Femur (tissue), 1 donor: ENCODE data around the gene RHPN2.
"Not testable (repeated sequence)": the region's sequence is repeated elsewhere in the genome, so short reads cannot be mapped to it uniquely, and the experiment has no call there.

Source experiments
- DNase-seq: peaks from one replicate; pipeline ENCODE4 v3.0.0-alpha.2; 2017

The RHPN2 gene

DNA sequence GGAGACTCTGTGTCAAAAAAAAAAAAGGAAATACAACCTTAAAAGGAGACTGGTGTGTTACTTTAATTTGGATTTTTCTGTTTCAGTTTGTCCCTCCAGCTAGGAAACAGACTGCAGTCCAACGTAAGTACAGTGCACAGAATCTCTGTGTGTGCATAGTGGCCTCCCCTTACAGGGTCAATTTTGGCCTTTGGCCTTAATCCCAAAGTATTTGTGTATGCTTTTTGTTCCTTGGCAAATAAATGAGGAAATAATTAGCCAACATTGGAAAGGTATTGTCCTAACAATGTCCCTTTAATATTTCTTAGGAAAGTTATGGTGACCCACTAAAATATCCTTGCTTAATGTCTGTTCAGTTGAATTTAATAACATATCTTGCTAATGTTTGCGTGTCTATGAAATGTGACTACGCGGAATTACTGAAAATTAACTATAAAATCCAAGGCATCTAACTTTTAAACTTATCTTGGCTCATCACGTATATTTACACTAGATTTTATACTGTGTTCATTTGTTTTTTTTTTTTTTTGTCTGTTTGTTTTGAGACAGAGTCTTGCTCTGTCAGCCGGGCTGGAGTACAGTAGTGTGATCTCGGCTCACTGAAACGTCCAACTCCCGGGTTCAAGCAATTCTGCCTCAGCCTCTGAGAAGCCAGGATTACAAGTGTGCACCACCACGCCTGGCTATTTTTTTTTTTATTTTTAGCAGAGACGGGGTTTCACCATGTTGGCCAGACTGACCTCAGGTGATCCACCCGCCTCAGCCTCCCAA lies 39.0 kb downstream of the RHPN2 start:
- DNase-seq = not testable (repeated sequence)

- no peak for DNase-seq
Measured at GRCh38 chr19:33024398-33024797, 40.3 kb downstream of the RHPN2 start.

GRCh38 chr19:33022472-33023116 lies 42.1 kb downstream of the RHPN2 start:
- DNase-seq = no peak

- not testable (repeated sequence) for DNase-seq
Measured at GRCh38 chr19:33010891-33011290, 53.8 kb downstream of the RHPN2 start.

DNA sequence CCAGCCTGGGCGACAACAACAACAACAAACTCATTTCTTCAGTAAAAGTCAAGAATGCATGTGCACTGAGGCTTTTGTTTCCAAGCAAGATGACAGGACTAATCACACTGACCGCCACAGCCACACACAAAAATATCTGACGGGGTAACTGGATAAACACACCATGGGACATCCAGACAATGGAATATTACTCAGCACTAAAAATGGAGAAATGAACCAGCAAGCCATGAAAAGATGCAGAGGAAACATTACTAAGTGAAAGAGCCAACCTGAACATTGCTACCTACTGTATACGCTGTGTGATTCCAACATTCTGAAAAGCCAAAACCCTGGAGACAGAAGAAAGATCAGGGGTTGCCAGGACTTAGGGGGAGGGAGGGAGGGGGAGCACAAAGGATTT lies 56.0 kb downstream of the RHPN2 start:
- DNase-seq = no peak

- no peak for DNase-seq
Measured at GRCh38 chr19:33005440-33005839, 59.2 kb downstream of the RHPN2 start.

DNA sequence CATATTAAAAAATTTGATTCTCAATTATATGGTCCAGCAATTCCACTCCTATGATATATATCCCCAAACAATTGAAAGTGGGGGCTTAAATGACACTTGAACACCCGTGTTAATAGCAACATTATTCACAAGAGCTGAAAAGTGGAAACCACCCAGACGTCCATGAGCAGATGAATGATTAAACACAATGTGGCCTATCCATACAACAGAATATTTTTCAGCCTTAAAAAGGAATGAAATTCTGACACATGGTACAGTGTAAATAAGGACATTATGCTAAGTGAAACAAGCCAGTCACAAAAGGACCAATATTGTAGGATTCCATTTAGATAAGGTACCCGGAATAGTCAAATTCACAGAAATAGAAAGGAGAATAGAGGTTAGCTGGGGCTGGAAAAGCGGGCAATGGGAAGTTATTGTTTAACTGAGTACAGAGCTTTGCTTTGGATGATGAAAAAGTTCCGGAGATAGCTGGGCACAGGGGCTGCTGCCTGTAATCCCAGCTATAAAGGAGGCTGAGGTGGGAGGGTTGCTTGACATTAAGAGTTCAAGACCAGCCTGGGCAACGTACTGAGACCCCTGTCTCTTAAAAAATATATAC lies 61.2 kb downstream of the RHPN2 start:
- DNase-seq = not testable (repeated sequence)

DNA sequence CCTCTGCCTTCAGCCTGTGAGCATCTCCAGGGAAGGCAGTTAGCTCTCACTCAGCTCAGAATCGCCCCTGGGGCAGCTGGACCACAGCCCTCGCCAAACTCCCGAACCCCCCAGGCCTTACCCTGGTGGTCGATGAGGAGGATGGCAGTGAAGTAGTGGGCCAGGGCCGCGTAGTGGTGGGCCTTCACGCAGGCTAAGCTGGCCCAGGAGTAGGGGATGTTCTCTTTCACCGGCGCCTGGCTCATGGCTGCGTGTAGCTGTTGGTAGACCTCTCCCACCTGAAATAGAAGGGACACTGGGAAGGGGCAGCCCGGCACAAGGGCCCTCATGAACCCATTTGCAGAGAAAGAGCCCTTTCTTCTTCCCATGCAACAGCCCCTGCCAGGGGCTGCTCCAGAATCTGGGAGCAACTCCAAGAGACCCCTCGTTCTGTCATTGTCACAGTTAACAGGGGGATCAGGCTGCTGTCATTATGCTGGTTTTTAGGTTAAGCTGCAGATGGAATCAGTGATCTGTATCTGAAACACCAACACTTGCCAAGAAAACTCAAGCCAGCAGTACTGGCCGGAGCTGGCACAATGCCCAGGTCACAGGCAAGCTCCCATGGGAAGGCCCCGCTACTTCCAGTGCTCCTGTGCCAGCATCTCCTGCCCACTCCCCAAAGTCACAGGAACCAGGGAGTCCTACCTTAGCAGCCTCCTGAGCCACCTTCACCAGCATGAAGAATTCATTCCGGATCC lies 62.4 kb downstream of the RHPN2 start:
- not testable (repeated sequence) for DNase-seq

DNA sequence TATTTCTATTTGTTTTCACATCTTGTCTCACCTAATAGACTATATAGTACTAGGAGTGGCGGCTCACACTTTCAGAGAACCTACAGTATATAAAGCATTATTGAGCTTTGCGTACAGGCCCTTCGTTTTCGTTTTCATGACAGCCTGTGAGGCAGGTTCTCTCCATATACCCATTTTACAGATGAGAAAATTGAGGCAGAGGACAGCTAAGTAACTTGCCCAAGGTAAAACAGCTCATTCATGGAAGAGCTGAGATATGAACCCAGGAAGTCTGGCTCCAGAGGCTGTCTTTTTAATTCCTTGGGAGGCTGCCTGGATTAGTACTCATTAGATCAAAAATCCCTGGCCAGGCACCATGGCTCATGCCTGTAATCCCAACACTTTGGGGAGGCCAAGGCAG lies 63.8 kb downstream of the RHPN2 start:
- no peak for DNase-seq

DNA sequence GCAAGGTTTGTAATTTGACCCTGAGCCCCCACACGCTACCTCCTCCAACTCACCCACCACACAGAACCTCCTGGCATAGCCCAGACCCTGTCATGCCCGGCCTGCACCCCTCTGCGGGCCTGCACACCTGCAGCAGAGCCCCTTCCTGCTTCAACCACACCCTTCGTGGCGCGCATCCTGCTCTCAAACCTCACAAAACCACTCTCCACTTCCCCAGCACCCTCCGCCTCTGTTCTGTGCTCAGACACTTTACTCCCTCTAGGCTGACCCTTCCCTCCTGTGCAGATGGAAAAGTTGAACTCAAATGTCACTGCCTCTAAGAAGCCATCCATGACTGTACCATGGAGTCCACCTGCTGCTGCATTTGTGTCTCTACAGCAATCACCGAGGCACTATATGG lies 64.2 kb downstream of the RHPN2 start:
- no peak for DNase-seq

DNA sequence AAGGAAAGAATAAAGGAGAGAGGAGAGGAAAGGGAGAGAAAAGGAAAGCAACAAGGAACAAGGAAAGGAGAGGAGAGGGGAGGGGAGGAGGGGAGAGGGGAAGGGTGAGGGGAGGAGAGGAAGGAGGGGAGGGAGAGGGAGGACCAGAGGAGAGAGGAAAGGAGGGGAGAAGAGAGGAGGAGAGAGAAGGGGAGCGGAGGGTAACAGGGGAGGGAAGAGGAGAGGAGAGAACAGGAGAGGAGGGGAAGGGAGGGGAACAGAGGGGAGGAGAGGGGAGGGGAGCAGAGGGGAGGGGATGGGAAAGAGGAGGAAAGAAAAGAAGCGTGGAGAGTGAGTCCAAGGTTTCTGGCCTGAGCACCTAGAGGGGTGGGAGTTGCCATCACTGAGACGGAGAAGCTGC lies 66.0 kb downstream of the RHPN2 start:
- DNase-seq = no peak

GRCh38 chr19:32997716-32998355 lies 66.9 kb downstream of the RHPN2 start:
- DNase-seq = no peak

DNA sequence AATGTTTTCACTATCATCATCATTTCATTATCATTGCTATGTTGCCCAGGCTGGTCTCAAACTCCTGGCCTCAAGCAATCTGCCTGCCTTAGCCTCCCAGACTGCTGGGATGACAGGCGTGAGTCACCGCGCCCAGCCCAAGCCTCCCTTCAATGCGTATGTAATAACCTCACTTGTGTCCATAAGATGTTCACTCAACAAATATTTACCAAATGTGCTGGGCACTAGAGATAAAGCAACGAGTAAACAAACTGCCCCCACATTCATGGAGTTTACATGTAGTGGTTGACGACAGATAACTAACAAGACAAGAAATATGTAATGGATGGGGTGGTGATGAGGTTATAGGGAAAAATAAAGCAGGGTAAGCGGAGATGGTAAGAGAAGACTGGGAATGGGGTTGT lies 67.6 kb downstream of the RHPN2 start:
- DNase-seq = not testable (repeated sequence)

DNA sequence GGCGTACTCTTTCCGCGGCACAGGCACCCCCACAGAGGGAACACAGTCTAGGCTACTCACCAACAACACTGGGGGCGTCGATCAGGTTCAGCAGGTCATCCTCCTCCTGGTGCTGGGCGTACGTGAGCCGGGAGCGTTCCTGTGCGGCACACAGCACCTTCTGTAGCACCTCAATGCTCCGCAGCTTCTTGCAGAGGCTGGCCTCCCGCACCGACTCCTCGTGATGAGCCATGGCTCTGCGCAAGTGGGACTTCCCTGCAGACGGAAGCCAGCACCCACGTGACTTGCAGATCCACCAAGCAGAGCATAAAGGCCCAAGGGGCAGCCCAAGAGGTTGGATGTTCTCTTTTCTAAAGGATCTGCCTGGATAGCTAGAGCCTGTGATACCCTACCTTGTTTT lies 68.7 kb downstream of the RHPN2 start:
- not testable (repeated sequence) for DNase-seq

DNA sequence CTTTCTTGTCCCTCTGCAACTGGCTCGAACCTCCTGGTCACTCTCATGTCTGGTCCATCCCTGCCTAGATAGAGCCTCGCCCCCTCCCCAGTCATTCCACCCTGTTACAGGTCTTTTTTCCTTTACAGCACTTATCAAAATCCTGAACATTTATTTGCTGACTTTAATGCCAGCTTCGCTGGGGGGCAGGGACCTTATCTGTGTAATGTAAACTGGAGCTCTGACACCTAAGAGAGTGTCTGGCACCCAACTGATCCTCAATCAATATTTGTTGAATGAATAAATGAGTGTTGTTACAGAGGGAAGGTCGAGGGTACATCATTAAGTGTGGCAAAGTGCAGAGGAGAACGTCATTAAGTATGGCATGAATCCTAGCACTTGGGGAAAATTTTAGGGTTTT lies 76.0 kb downstream of the RHPN2 start:
- DNase-seq = no peak

DNA sequence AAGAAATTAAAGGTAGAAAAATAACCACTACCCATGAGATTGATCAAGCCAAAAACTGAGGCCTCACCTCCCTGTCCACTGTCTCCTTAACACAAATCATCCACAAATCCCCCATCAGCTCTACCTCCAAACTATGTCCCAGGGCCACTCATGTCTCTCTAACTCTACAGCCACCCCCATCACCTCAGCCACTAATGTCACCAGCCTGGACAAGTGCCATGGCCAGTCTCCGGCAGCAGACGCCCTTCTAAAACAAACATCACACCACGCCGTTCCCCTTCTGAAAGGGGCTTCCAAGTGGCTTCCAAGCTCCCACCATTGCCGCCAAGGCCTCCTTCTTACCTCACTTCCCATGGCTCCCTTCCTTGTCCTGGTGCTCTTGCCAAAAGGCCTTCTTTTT lies 76.4 kb downstream of the RHPN2 start:
- not testable (repeated sequence) for DNase-seq

GRCh38 chr19:32982488-32982887 lies 82.2 kb downstream of the RHPN2 start:
- not testable (repeated sequence) for DNase-seq

GRCh38 chr19:32979807-32980206 lies 84.9 kb downstream of the RHPN2 start:
- not testable (repeated sequence) for DNase-seq

GRCh38 chr19:32977813-32978212 lies 86.9 kb downstream of the RHPN2 start:
- DNase-seq = not testable (repeated sequence)

DNA sequence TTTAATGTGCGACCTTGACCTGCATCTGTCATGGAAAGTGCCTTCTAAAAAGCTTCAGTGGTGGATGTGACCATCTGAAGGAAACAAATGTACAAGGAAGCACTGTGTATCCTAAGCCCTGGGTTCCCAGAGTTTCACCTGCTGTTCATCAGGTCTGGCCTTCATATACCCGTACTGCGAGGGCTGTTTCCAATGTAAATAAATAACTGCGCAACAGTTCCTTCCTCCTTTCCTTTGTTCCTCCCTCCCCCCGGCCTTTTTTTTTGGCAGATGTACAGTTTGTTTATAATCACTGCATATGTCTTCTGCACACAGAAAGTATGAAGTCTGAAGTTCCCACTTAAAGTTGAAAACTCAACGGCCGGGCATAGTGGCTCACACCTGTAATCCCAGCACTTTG lies 87.4 kb downstream of the RHPN2 start:
- no peak for DNase-seq

- peak; percentile 49 for DNase-seq
Measured at GRCh38 chr19:32976223-32976805, 88.4 kb downstream of the RHPN2 start.
